ENCODE measurements around the gene RBP4.

- TF ChIP-seq IRF3 (IDR thresholded peaks at IDR 0.05; ENCODE audit: low read depth, low read length) (no peak), GATA2 (CRISPR knock-in tag; IDR thresholded peaks at IDR 0.05) (no peak), RCOR1 (IDR thresholded peaks at IDR 0.05; ENCODE audit: low read length) (no peak), RFX5 (IDR thresholded peaks at IDR 0.05; ENCODE audit: low read length) (no peak), USF2 (IDR thresholded peaks at IDR 0.05; ENCODE audit: borderline replicate concordance, low read depth, low read length) (no peak), EZH2phosphoT487 (IDR thresholded peaks at IDR 0.05; ENCODE audit: borderline replicate concordance, low read depth) (no peak), TAF1 (IDR thresholded peaks at IDR 0.05; ENCODE audit: borderline replicate concordance, low read depth, low read length) (no peak), NFIC (IDR thresholded peaks at IDR 0.05; ENCODE audit: borderline replicate concordance) (no peak), SIN3A (IDR thresholded peaks at IDR 0.05; ENCODE audit: borderline replicate concordance, low read depth, low read length) (no peak), EP300 (IDR thresholded peaks at IDR 0.05; ENCODE audit: borderline replicate concordance in 1 of 2, low read depth in 1 of 2, low read length in 1 of 2) (no peak), SMC3 (IDR thresholded peaks at IDR 0.05; ENCODE audit: low read depth, low read length) (no peak)
- TF ChIP-seq, protein P1, sequence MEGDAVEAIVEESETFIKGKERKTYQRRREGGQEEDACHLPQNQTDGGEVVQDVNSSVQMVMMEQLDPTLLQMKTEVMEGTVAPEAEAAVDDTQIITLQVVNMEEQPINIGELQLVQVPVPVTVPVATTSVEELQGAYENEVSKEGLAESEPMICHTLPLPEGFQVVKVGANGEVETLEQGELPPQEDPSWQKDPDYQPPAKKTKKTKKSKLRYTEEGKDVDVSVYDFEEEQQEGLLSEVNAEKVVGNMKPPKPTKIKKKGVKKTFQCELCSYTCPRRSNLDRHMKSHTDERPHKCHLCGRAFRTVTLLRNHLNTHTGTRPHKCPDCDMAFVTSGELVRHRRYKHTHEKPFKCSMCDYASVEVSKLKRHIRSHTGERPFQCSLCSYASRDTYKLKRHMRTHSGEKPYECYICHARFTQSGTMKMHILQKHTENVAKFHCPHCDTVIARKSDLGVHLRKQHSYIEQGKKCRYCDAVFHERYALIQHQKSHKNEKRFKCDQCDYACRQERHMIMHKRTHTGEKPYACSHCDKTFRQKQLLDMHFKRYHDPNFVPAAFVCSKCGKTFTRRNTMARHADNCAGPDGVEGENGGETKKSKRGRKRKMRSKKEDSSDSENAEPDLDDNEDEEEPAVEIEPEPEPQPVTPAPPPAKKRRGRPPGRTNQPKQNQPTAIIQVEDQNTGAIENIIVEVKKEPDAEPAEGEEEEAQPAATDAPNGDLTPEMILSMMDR (IDR thresholded peaks at IDR 0.05), result no peak
- TF ChIP-seq, protein P2, sequence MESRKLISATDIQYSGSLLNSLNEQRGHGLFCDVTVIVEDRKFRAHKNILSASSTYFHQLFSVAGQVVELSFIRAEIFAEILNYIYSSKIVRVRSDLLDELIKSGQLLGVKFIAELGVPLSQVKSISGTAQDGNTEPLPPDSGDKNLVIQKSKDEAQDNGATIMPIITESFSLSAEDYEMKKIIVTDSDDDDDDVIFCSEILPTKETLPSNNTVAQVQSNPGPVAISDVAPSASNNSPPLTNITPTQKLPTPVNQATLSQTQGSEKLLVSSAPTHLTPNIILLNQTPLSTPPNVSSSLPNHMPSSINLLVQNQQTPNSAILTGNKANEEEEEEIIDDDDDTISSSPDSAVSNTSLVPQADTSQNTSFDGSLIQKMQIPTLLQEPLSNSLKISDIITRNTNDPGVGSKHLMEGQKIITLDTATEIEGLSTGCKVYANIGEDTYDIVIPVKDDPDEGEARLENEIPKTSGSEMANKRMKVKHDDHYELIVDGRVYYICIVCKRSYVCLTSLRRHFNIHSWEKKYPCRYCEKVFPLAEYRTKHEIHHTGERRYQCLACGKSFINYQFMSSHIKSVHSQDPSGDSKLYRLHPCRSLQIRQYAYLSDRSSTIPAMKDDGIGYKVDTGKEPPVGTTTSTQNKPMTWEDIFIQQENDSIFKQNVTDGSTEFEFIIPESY (IDR thresholded peaks at IDR 0.05; ENCODE audit: borderline replicate concordance, low read depth), result no peak
Observed at GRCh38 chr10:93601146-93601773, at the start of gene RBP4.
